DOHH2 (cell line): ENCODE measurements around the gene MAZ.

Experiments used
- H3F3A ChIP-seq: fragments of 200-600 bp; sonication (generic), shearing (Covaris generic); 2 replicates; pipeline ENCODE4 v1.6.0; 2016; ENCODE audit warnings: antibody characterized with exemption, mild to moderate bottlenecking; ENCODE audit not compliant: control insufficient read depth, insufficient read depth
- H3K27ac ChIP-seq: fragments of 200-600 bp; sonication (generic); 2 replicates; pipeline ENCODE4 v1.5.1; 2014; ENCODE audit warnings: low read depth, mild to moderate bottlenecking, low read length, moderate library complexity
- H3K27me3 ChIP-seq: fragments of 200-600 bp; sonication (generic); 2 replicates; pipeline ENCODE4 v1.6.1; 2014; ENCODE audit warnings: mild to moderate bottlenecking, low read length, mixed read lengths; ENCODE audit not compliant: control insufficient read depth
- H3K36me3 ChIP-seq: fragments of 200-600 bp; sonication (generic); 2 replicates; pipeline ENCODE4 v1.6.1; 2014; ENCODE audit warnings: mild to moderate bottlenecking, low read length, moderate library complexity, mixed read lengths; ENCODE audit not compliant: control insufficient read depth
- H3K4me1 ChIP-seq: fragments of 200-600 bp; sonication (generic); 2 replicates; pipeline ENCODE4 v1.6.1; 2014; ENCODE audit warnings: mild to moderate bottlenecking, low read length, mixed read lengths; ENCODE audit not compliant: control insufficient read depth
- H3K4me2 ChIP-seq: fragments of 200-600 bp; sonication (generic); 2 replicates; pipeline ENCODE4 v1.6.0; 2014; ENCODE audit warnings: mild to moderate bottlenecking, low read length, moderate library complexity
- H3K4me3 ChIP-seq: fragments of 200-600 bp; sonication (generic); 2 replicates; pipeline ENCODE4 v1.5.1; 2014; ENCODE audit warnings: mild to moderate bottlenecking, low read length, mixed read lengths
- H3K79me2 ChIP-seq: fragments of 200-600 bp; sonication (generic); 2 replicates; pipeline ENCODE4 v1.6.1; 2014; ENCODE audit warnings: mild to moderate bottlenecking, low read length, mixed read lengths; ENCODE audit not compliant: control insufficient read depth
- H3K9me2 ChIP-seq: fragments of 200-600 bp; sonication (generic); replicated peaks from 2 replicates; pipeline ENCODE4 v1.6.1; 2014; ENCODE audit warnings: mild to moderate bottlenecking, low read length, mixed read lengths; ENCODE audit not compliant: control insufficient read depth
- H3K9me3 ChIP-seq: fragments of 200-600 bp; sonication (generic); 2 replicates; pipeline ENCODE4 v1.6.1; 2014; ENCODE audit warnings: antibody characterized with exemption, low read length, mixed read lengths; ENCODE audit not compliant: control insufficient read depth, insufficient read depth
- H4K20me1 ChIP-seq: fragments of 200-600 bp; sonication (generic); 2 replicates; pipeline ENCODE4 v1.6.0; 2014; ENCODE audit warnings: low read depth, mild to moderate bottlenecking, antibody characterized with exemption, low read length, moderate library complexity; ENCODE audit not compliant: control insufficient read depth, insufficient read depth
- EZH2phosphoT487 ChIP-seq: fragments of 200-600 bp; sonication (generic); IDR thresholded peaks from 2 replicates; pipeline ENCODE4 v1.6.1; 2017; ENCODE audit warnings: borderline replicate concordance, mild to moderate bottlenecking, antibody characterized with exemption, low read length, moderate library complexity, mixed read lengths
- TF ChIP-seq, protein P1 (sequence below): fragments of 200-600 bp; sonication (generic); IDR thresholded peaks from one replicate; pipeline ENCODE4 v1.5.1; 2014; ENCODE audit warnings: antibody characterized with exemption, mild to moderate bottlenecking, low read depth, low read length; ENCODE audit not compliant: poor library complexity, severe bottlenecking

MAZ gene

DNA sequence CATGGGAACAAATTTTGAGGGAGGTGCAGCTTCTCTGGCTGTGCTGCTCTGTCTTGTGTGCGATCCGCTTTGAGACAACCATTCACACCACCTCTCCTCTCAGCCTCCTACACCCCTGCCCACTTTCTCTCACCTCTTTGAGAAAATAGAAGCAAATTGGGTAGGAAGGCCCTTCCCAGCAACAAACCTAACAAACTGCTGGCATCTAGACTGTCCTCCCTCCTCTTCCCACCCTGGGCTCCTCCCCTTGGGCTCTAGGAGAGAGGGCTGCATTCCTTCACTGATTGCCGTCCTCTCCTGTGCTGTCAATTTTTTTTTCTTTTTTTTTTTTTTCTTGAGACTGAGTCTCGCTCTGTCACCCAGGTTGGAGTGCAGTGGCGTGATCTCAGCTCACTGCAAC lies 43.2 kb downstream of the MAZ start:
- Histone ChIP-seq H3K9me3 (no peaks in the 10 kb centered on the region), H3K27me3 (no peaks in the 10 kb centered on the region), H3K4me3 (no peak overlapping the region), H3K79me2 (no peaks in the 10 kb centered on the region), H3F3A (no peaks in the 10 kb centered on the region), H4K20me1 (no peaks in the 10 kb centered on the region), H3K4me2 (no peak overlapping the region), H3K27ac (no peak overlapping the region), H3K4me1 (no peaks in the 10 kb centered on the region), H3K9me2 (no peaks in the 10 kb centered on the region), H3K36me3 (no peaks in the 10 kb centered on the region)
- TF ChIP-seq, protein P1, sequence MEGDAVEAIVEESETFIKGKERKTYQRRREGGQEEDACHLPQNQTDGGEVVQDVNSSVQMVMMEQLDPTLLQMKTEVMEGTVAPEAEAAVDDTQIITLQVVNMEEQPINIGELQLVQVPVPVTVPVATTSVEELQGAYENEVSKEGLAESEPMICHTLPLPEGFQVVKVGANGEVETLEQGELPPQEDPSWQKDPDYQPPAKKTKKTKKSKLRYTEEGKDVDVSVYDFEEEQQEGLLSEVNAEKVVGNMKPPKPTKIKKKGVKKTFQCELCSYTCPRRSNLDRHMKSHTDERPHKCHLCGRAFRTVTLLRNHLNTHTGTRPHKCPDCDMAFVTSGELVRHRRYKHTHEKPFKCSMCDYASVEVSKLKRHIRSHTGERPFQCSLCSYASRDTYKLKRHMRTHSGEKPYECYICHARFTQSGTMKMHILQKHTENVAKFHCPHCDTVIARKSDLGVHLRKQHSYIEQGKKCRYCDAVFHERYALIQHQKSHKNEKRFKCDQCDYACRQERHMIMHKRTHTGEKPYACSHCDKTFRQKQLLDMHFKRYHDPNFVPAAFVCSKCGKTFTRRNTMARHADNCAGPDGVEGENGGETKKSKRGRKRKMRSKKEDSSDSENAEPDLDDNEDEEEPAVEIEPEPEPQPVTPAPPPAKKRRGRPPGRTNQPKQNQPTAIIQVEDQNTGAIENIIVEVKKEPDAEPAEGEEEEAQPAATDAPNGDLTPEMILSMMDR = no peak
- no peak for TF ChIP-seq EZH2phosphoT487

DNA sequence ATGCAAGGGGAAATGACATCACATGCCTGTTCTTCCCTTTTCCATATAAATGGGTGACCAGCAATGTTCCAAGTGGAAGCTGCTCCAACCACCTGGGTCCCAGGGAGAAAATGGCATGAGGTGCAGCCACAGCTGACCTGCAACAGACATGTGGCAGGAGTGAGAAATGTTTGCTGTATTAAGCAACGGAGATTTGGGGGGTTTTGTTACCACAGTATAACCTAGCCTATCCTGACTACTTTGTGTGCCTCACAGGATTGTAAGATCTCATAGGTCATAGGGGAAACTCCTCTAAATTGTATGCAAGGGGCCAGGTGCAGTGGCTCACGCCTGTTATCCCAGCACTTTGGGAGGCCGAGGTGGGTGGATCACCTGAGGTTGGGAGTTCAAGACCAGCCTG lies 44.7 kb downstream of the MAZ start:
- TF ChIP-seq, protein P1 = no peak
- no peak for TF ChIP-seq EZH2phosphoT487
- no peaks in the 10 kb centered on the region for H3K9me2 ChIP-seq
- H3K9me3 ChIP-seq = no peaks in the 10 kb centered on the region
- no peaks in the 10 kb centered on the region for H3K4me1 ChIP-seq
- no peaks in the 10 kb centered on the region for H3F3A ChIP-seq
- no peak overlapping the region for H3K4me3 ChIP-seq
- no peaks in the 10 kb centered on the region for H3K79me2 ChIP-seq
- H3K4me2 ChIP-seq = no peak overlapping the region
- H4K20me1 ChIP-seq = no peaks in the 10 kb centered on the region
- no peaks in the 10 kb centered on the region for H3K36me3 ChIP-seq
- H3K27ac ChIP-seq = no peak overlapping the region
- no peaks in the 10 kb centered on the region for H3K27me3 ChIP-seq

- Histone ChIP-seq H3K36me3 (no peaks in the 10 kb centered on the region), H3K27ac (no peak overlapping the region), H3K9me2 (no peaks in the 10 kb centered on the region)
Measured at GRCh38 chr16:29852654-29853053, 46.3 kb downstream of the MAZ start.

More at GRCh38 chr16:29852654-29853053, 46.3 kb downstream of the MAZ start:
- no peak for TF ChIP-seq EZH2phosphoT487
- TF ChIP-seq, protein P1 = no peak
- Histone ChIP-seq H4K20me1 (no peaks in the 10 kb centered on the region), H3K4me1 (no peaks in the 10 kb centered on the region), H3K79me2 (no peaks in the 10 kb centered on the region), H3F3A (no peaks in the 10 kb centered on the region), H3K9me3 (no peaks in the 10 kb centered on the region), H3K4me2 (no peak overlapping the region), H3K27me3 (no peaks in the 10 kb centered on the region), H3K4me3 (no peak overlapping the region)
